NCI-H2227 treated with DMSO at 0.1 percent for 48 hours (cell line): Measurements from ENCODE around the gene ARL14EPL.
"Not testable (repeated sequence)": the region's sequence is repeated elsewhere in the genome, so short reads cannot be mapped to it uniquely, and the experiment has no call there.

Experiments used
- DNase-seq: peaks from one replicate; lab custom pipeline; 2025; lab: John Stamatoyannopoulos, UW

Gene ARL14EPL

GRCh38 chr5:116046823-116047222 lies 14.6 kb downstream of the ARL14EPL start:
- DNase-seq = no peak

- DNase-seq = no peak
Observed at GRCh38 chr5:116058346-116058936, 26.2 kb downstream of the ARL14EPL start.

GRCh38 chr5:116062352-116062751 lies 30.1 kb downstream of the ARL14EPL start:
- DNase-seq = no peak

GRCh38 chr5:116063950-116064349 lies 31.7 kb downstream of the ARL14EPL start:
- no peak for DNase-seq

GRCh38 chr5:116068028-116068632 lies 35.9 kb downstream of the ARL14EPL start:
- DNase-seq = no peak

GRCh38 chr5:116071211-116071610 lies 38.9 kb downstream of the ARL14EPL start:
- no peak for DNase-seq

GRCh38 chr5:116075191-116075831 lies 43.0 kb downstream of the ARL14EPL start:
- DNase-seq = no peak

GRCh38 chr5:116076496-116076895 lies 44.2 kb downstream of the ARL14EPL start:
- no peak for DNase-seq

- DNase-seq = no peak
Observed at GRCh38 chr5:116078199-116078598, 45.9 kb downstream of the ARL14EPL start.

- DNase-seq = no peak
Observed at GRCh38 chr5:116084287-116084691, 52.0 kb downstream of the ARL14EPL start.

GRCh38 chr5:116084871-116085715 lies 52.8 kb downstream of the ARL14EPL start, which contains the start of gene COMMD10:
Gene COMMD10 (plus strand): TSS chr5:116085025.
- peak; percentile 65 for DNase-seq

GRCh38 chr5:116086309-116086708 lies 54.0 kb downstream of the ARL14EPL start:
- DNase-seq = not testable (repeated sequence)

- DNase-seq = no peak
Observed at GRCh38 chr5:116088062-116088461, 55.8 kb downstream of the ARL14EPL start.

- DNase-seq = no peak
Observed at GRCh38 chr5:116090302-116090701, 58.0 kb downstream of the ARL14EPL start.

GRCh38 chr5:116091416-116091815 lies 59.1 kb downstream of the ARL14EPL start:
- DNase-seq = no peak

GRCh38 chr5:116097301-116097700 lies 65.0 kb downstream of the ARL14EPL start:
- DNase-seq = no peak

- DNase-seq = no peak
Observed at GRCh38 chr5:116098998-116099397, 66.7 kb downstream of the ARL14EPL start.

GRCh38 chr5:116104941-116105340 lies 72.7 kb downstream of the ARL14EPL start:
- DNase-seq = not testable (repeated sequence)
